Liver (tissue), 3 donors: ENCODE results near the gene C1QTNF4.
A peak's percentile ranks its signal among the peaks of the same experiment; 100 is the strongest.

Experiments used
- GABPA ChIP-seq, 2 donors: IDR thresholded peaks in 1 of 2; conservative IDR thresholded peaks in 1 of 2; 2 replicates each; pipeline ENCODE4 v1.6.1; 2016; ENCODE audit warnings: antibody characterized with exemption in 2 of 2, mild to moderate bottlenecking in 1 of 2, moderate library complexity in 1 of 2
- NR2F2 ChIP-seq: IDR thresholded peaks from 2 replicates; pipeline ENCODE4 v1.6.1; 2016; ENCODE audit warnings: antibody characterized with exemption
- RXRA ChIP-seq, 2 donors: IDR thresholded peaks; 2 replicates each; pipeline ENCODE4 v1.6.1; 2017 to 2018; ENCODE audit warnings: antibody characterized with exemption in 2 of 2, mild to moderate bottlenecking in 1 of 2
- SP1 ChIP-seq: IDR thresholded peaks from 2 replicates; pipeline ENCODE4 v1.6.1; 2018; ENCODE audit warnings: antibody characterized with exemption, mild to moderate bottlenecking
- TAF1 ChIP-seq: conservative IDR thresholded peaks from 2 replicates; pipeline ENCODE4 v1.6.1; 2016; ENCODE audit warnings: antibody characterized with exemption, mild to moderate bottlenecking
- TF ChIP-seq, protein P1 (sequence below): fragments of 150-350 bp; IDR thresholded peaks from 2 replicates; pipeline ENCODE4 v1.5.1; 2017; ENCODE audit warnings: improper control_type of control experiment, low read depth, low read length; ENCODE audit not compliant: missing input control
- TF ChIP-seq, protein P2 (sequence below): IDR thresholded peaks from 2 replicates; pipeline ENCODE4 v1.6.1; 2016; ENCODE audit warnings: antibody characterized with exemption
- TF ChIP-seq, protein P3 (sequence below): IDR thresholded peaks from 2 replicates; pipeline ENCODE4 v1.6.1; 2016; ENCODE audit warnings: antibody characterized with exemption, mild to moderate bottlenecking
- TF ChIP-seq, protein P4 (sequence below): IDR thresholded peaks from 2 replicates; pipeline ENCODE4 v1.6.1; 2016; ENCODE audit warnings: antibody characterized with exemption
- donor health status: healthy.
- donor health status: healthy.

DNA sequence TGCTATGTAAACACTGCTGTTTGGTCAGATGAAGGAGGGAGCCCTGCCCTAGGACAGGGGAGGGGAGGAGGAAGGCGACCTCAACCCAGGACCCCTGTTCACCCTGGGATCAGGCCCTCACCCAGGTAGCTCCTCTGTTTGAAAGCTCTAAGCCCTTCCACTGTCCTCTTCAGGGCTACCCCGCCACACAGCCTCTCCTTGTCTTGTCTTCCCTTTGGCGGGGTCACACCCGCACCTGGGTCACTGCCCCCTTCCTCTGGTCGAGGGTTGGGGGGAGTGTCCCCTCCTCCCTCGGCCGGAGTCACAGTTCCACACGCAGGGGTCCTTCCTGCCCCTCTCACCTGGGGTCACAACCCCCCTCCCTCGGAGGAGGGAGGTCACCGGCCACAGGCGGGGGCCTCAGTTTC lies 29.3 kb downstream of the C1QTNF4 start:
- TF ChIP-seq SP1 (no peak), RXRA (IDR thresholded peaks at IDR 0.05) (peak; percentile 12 to 15), NR2F2 (no peak), GABPA (IDR thresholded peaks at IDR 0.05 in 1 of 2, conservative IDR thresholded peaks at IDR 0.05 in 1 of 2) (no peak), TAF1 (no peak)
- TF ChIP-seq, protein P1, sequence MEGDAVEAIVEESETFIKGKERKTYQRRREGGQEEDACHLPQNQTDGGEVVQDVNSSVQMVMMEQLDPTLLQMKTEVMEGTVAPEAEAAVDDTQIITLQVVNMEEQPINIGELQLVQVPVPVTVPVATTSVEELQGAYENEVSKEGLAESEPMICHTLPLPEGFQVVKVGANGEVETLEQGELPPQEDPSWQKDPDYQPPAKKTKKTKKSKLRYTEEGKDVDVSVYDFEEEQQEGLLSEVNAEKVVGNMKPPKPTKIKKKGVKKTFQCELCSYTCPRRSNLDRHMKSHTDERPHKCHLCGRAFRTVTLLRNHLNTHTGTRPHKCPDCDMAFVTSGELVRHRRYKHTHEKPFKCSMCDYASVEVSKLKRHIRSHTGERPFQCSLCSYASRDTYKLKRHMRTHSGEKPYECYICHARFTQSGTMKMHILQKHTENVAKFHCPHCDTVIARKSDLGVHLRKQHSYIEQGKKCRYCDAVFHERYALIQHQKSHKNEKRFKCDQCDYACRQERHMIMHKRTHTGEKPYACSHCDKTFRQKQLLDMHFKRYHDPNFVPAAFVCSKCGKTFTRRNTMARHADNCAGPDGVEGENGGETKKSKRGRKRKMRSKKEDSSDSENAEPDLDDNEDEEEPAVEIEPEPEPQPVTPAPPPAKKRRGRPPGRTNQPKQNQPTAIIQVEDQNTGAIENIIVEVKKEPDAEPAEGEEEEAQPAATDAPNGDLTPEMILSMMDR, result no peak
- TF ChIP-seq, protein P2, sequence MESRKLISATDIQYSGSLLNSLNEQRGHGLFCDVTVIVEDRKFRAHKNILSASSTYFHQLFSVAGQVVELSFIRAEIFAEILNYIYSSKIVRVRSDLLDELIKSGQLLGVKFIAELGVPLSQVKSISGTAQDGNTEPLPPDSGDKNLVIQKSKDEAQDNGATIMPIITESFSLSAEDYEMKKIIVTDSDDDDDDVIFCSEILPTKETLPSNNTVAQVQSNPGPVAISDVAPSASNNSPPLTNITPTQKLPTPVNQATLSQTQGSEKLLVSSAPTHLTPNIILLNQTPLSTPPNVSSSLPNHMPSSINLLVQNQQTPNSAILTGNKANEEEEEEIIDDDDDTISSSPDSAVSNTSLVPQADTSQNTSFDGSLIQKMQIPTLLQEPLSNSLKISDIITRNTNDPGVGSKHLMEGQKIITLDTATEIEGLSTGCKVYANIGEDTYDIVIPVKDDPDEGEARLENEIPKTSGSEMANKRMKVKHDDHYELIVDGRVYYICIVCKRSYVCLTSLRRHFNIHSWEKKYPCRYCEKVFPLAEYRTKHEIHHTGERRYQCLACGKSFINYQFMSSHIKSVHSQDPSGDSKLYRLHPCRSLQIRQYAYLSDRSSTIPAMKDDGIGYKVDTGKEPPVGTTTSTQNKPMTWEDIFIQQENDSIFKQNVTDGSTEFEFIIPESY, result no peak
- TF ChIP-seq, protein P3, sequence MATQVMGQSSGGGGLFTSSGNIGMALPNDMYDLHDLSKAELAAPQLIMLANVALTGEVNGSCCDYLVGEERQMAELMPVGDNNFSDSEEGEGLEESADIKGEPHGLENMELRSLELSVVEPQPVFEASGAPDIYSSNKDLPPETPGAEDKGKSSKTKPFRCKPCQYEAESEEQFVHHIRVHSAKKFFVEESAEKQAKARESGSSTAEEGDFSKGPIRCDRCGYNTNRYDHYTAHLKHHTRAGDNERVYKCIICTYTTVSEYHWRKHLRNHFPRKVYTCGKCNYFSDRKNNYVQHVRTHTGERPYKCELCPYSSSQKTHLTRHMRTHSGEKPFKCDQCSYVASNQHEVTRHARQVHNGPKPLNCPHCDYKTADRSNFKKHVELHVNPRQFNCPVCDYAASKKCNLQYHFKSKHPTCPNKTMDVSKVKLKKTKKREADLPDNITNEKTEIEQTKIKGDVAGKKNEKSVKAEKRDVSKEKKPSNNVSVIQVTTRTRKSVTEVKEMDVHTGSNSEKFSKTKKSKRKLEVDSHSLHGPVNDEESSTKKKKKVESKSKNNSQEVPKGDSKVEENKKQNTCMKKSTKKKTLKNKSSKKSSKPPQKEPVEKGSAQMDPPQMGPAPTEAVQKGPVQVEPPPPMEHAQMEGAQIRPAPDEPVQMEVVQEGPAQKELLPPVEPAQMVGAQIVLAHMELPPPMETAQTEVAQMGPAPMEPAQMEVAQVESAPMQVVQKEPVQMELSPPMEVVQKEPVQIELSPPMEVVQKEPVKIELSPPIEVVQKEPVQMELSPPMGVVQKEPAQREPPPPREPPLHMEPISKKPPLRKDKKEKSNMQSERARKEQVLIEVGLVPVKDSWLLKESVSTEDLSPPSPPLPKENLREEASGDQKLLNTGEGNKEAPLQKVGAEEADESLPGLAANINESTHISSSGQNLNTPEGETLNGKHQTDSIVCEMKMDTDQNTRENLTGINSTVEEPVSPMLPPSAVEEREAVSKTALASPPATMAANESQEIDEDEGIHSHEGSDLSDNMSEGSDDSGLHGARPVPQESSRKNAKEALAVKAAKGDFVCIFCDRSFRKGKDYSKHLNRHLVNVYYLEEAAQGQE, result no peak
- TF ChIP-seq, protein P4, sequence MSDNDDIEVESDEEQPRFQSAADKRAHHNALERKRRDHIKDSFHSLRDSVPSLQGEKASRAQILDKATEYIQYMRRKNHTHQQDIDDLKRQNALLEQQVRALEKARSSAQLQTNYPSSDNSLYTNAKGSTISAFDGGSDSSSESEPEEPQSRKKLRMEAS, result no peak
